Epithelial cell of esophagus (primary cell): ENCODE measurements around the gene SFTPB.

Source experiments
- DNase-seq: peaks from one replicate; pipeline ENCODE4 v3.0.0; 2010; ENCODE audit warnings: low read depth
- H3K4me3 ChIP-seq: 2 replicates; pipeline ENCODE4 v1.5.1; 2011; ENCODE audit warnings: mild to moderate bottlenecking, low read length, control low read depth
- TF ChIP-seq, protein P1 (sequence below): IDR thresholded peaks from 2 replicates; pipeline ENCODE4 v1.5.1; 2011; ENCODE audit warnings: low read depth, mild to moderate bottlenecking, low read length, control low read depth, inconsistent platforms; ENCODE audit not compliant: insufficient read depth; ENCODE audit errors: missing control alignments

The SFTPB gene

GRCh38 chr2:85706599-85707296 is 38.7 kb upstream of the SFTPB start:
- H3K4me3 ChIP-seq: no peak overlapping the region
- TF ChIP-seq, protein P1, sequence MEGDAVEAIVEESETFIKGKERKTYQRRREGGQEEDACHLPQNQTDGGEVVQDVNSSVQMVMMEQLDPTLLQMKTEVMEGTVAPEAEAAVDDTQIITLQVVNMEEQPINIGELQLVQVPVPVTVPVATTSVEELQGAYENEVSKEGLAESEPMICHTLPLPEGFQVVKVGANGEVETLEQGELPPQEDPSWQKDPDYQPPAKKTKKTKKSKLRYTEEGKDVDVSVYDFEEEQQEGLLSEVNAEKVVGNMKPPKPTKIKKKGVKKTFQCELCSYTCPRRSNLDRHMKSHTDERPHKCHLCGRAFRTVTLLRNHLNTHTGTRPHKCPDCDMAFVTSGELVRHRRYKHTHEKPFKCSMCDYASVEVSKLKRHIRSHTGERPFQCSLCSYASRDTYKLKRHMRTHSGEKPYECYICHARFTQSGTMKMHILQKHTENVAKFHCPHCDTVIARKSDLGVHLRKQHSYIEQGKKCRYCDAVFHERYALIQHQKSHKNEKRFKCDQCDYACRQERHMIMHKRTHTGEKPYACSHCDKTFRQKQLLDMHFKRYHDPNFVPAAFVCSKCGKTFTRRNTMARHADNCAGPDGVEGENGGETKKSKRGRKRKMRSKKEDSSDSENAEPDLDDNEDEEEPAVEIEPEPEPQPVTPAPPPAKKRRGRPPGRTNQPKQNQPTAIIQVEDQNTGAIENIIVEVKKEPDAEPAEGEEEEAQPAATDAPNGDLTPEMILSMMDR: no peak
- no peak for DNase-seq

GRCh38 chr2:85706063-85706462 is 38.1 kb upstream of the SFTPB start:
- TF ChIP-seq, protein P1: no peak
- no peak for DNase-seq
- no peak overlapping the region for H3K4me3 ChIP-seq

DNA sequence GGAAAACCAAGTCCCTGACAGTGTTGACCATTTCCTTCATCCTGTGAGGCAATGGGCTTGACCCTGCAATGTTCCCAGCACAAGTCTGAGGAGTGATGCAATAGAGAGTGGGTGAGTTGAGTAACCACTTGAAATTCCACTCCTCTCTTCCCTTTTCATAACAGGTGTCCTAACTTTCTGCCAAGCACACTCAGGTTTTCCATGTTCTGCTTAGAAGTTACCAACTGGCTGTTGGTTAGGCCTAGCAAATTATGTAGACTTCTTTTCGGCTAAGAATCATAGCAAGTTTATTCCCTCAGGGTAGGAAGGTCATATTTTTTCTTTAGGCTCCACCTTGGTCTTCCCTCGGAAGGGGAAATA is 37.7 kb upstream of the SFTPB start:
- TF ChIP-seq, protein P1: no peak
- DNase-seq: peak; percentile 93
- no peak overlapping the region for H3K4me3 ChIP-seq

DNA sequence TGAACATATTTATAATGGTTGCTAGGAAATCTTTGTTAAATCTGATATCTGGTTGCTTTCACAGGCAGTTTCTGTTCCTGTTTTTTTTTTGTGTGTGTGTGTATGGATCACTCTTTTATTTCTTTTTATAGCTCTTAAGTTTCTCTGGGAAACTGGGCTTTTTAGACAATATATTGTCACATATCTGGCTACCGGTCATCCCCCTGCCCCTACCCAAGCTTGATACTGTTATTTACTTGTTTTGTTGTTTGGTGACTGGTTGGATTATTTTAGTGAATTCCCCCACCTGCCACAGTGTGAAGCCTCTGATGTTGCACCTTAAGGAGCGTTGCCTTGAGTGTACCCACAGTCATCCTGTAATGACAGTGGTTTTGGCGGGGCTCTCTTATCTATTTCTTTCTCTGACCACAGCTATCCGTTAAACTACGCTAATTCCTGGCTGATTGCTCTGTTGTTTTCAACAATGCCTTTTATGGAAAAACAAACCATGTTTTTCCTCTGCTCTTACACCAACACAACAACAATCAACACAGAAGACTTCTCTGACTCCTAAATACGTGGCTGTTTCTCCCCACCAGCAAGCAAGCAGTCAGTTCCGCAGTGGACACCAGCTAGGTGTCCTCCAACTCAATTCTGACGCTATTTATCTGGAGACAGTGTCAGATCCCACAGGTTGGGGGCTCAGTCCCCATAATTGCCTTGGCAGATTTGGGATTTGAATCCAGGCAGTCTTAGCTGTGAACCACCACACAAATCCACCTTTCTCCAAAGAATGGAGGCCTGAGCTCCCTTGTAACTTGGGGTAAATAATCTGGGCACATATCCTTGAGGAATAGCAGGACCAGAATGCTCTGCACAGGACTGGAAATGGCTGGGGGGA is 37.0 kb upstream of the SFTPB start:
- TF ChIP-seq, protein P1: no peak
- H3K4me3 ChIP-seq: no peak overlapping the region
- DNase-seq: no peak

DNA sequence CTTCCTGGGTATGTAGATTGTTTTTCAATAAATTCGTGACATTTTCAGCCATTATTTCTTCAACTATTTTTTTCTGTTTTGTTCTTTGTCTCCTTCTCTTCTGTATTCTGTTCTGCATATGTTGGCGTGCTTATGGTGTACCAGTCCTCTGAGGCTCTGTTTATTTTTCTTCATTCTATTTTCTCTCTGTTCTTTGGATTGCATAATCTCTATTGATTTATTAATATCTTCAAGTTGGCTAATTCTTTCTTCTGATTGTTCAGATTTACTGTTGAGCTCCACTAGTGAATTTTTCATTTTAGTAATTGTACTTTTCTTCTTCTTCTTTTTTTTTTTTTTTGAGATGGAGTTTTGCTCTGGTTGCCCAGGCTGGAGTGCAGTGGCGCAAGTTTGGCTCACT is 36.0 kb upstream of the SFTPB start:
- DNase-seq: no peak
- no peak overlapping the region for H3K4me3 ChIP-seq

DNA sequence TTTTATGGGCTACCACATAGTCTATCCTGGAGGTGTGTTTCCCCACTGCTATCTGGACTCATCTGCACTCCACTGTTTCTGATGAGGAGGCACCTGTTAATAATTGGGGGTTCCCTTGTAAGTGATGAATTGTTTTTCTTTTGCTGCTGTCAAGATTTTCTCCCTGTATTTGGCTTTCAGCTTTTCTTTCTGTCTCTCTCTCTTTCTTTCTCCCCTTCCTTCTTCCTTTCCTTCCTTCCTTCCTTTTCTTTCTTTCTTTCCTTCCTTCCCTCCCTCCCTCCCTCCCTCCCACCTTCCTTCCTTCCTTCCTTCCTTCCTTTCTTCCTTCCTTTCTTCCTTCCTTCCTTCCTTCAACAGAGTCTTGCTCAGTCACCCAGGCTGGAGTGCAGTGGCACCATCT is 35.3 kb upstream of the SFTPB start:
- no peak for DNase-seq
- H3K4me3 ChIP-seq: no peak overlapping the region
- TF ChIP-seq, protein P1: no peak

More for the DNA sequence above, 36.0 kb upstream of the SFTPB start:
- TF ChIP-seq, protein P1: no peak
